ENCODE measurements around the gene R3HDM1. TPM values are rescaled to one million over a fixed set of nuclear protein-coding genes. Genes with fewer than 3 reads are reported as not detected.
"Not testable (repeated sequence)": the region's sequence is repeated elsewhere in the genome, so short reads cannot be mapped to it uniquely, and the experiment has no call there.

R3HDM1 gene
- total RNA-seq, 2 donors from 2014 or later: 9.3 to 51.5 TPM

GRCh38 chr2:135641156-135642068, 110.1 kb downstream of the R3HDM1 start:
- H3K4me3 ChIP-seq: no peak overlapping the region
- 84% methylated on average over 7 of the region's 7 CpGs for WGBS
- H3K36me3 ChIP-seq: peaks cover 0 to 3% of the 10 kb centered on the region in 2 donors
- TF ChIP-seq POLR2AphosphoS5 (IDR thresholded peaks at IDR 0.05): no peak
- TF ChIP-seq, protein P1, sequence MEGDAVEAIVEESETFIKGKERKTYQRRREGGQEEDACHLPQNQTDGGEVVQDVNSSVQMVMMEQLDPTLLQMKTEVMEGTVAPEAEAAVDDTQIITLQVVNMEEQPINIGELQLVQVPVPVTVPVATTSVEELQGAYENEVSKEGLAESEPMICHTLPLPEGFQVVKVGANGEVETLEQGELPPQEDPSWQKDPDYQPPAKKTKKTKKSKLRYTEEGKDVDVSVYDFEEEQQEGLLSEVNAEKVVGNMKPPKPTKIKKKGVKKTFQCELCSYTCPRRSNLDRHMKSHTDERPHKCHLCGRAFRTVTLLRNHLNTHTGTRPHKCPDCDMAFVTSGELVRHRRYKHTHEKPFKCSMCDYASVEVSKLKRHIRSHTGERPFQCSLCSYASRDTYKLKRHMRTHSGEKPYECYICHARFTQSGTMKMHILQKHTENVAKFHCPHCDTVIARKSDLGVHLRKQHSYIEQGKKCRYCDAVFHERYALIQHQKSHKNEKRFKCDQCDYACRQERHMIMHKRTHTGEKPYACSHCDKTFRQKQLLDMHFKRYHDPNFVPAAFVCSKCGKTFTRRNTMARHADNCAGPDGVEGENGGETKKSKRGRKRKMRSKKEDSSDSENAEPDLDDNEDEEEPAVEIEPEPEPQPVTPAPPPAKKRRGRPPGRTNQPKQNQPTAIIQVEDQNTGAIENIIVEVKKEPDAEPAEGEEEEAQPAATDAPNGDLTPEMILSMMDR (IDR thresholded peaks at IDR 0.05): no peak
- no peak for TF ChIP-seq POLR2A (IDR thresholded peaks at IDR 0.05)
- intact Hi-C loops (cut with DNase I): no loop called here
- H3K4me1 ChIP-seq (replicated peaks): no peaks in the 10 kb centered on the region
- no peaks in the 10 kb centered on the region for H3K9me3 ChIP-seq
- H3K27me3 ChIP-seq (replicated peaks; ENCODE audit: insufficient read depth): no peaks in the 10 kb centered on the region
- H3K27ac ChIP-seq: no peak overlapping the region
- no peak for DNase-seq (ENCODE audit: low spot score)

GRCh38 chr2:135647836-135648579, 116.7 kb downstream of the R3HDM1 start:
- 82% methylated on average over 2 of the region's 2 CpGs for WGBS
- no peak for TF ChIP-seq POLR2A (IDR thresholded peaks at IDR 0.05)
- no peak for TF ChIP-seq POLR2AphosphoS5 (IDR thresholded peaks at IDR 0.05)
- TF ChIP-seq, protein P1 (IDR thresholded peaks at IDR 0.05): no peak

DNA sequence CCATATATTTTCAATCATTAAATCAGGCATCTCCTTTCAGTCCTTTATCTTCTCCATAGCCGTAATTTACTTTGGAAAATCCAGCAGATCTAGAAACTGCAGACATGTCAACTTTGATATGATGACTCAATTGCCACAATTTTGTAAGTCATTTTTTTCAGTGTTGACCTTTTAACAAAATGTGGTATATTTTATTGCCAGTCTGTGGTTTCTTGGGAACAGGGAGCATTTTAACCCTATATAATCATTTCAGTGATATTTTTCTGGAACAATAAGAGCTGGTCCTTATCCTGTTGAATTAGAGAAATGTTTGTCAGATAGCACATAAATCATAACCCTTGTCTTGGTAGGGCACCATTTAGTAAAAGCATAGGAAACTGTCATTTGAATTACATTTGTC, 119.4 kb downstream of the R3HDM1 start:
- Histone ChIP-seq H3K9me3 (no peaks in the 10 kb centered on the region), H3K27me3 (replicated peaks; ENCODE audit: insufficient read depth) (no peaks in the 10 kb centered on the region), H3K27ac (no peak overlapping the region), H3K4me1 (replicated peaks) (no peaks in the 10 kb centered on the region), H3K4me3 (no peak overlapping the region), H3K36me3 (no peaks in the 10 kb centered on the region)
- TF ChIP-seq POLR2A (IDR thresholded peaks at IDR 0.05): no peak
- intact Hi-C loops (cut with DNase I): no loop called here
- WGBS: 84% methylated on average over 1 of the region's 1 CpG
- no peak for DNase-seq (ENCODE audit: low spot score)

More at GRCh38 chr2:135647836-135648579, 116.7 kb downstream of the R3HDM1 start:
- Histone ChIP-seq H3K4me1 (replicated peaks) (no peaks in the 10 kb centered on the region), H3K9me3 (no peaks in the 10 kb centered on the region), H3K4me3 (no peak overlapping the region), H3K27ac (no peak overlapping the region), H3K36me3 (no peaks in the 10 kb centered on the region), H3K27me3 (replicated peaks; ENCODE audit: insufficient read depth) (no peaks in the 10 kb centered on the region)
- intact Hi-C loops (cut with DNase I): no loop called here
- DNase-seq (ENCODE audit: low spot score): no peak

DNA sequence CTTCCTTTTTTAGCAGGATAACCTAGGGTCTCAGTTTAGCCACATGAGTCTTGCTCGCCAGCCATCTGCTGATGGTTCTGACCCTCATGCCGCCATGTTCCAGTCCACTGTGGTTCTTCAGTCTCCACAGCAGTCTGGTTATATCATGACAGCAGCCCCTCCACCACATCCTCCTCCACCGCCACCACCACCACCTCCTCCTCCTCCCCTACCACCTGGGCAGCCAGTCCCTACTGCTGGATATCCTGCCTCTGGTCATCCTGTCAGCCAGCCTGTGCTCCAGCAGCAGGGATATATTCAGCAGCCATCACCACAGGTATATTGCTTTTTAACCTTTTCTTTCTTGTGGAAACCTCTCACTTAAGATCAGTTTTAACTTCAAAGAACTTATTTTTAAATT, 120.4 kb downstream of the R3HDM1 start:
- TF ChIP-seq POLR2AphosphoS5 (IDR thresholded peaks at IDR 0.05) (no peak), POLR2A (IDR thresholded peaks at IDR 0.05) (no peak)
- TF ChIP-seq, protein P1 (IDR thresholded peaks at IDR 0.05): no peak
- intact Hi-C loops (cut with DNase I): no loop called here
- Histone ChIP-seq H3K4me1 (replicated peaks) (no peaks in the 10 kb centered on the region), H3K27ac (no peak overlapping the region), H3K36me3 (no peaks in the 10 kb centered on the region), H3K4me3 (no peak overlapping the region), H3K9me3 (no peaks in the 10 kb centered on the region), H3K27me3 (replicated peaks; ENCODE audit: insufficient read depth) (no peaks in the 10 kb centered on the region)
- DNase-seq (ENCODE audit: low spot score): no peak
- 96% methylated on average over 3 of the region's 3 CpGs for WGBS

- intact Hi-C loops (cut with DNase I); H3K27ac ChIP-seq; H3K4me1 ChIP-seq (replicated peaks); DNase-seq (ENCODE audit: low spot score); H3K4me3 ChIP-seq; H3K36me3 ChIP-seq; H3K9me3 ChIP-seq; H3K27me3 ChIP-seq (replicated peaks; ENCODE audit: insufficient read depth): not testable (repeated sequence)
- 98% methylated on average over 5 of the region's 5 CpGs for WGBS
These were observed 123.0 kb downstream of the R3HDM1 start for GRCh38 chr2:135654239-135654638.

Measured in prostate gland (tissue), 2 donors.